Kasumi-1 (cell line): Measurements from ENCODE around the gene CD22.
"Not testable (repeated sequence)": the region's sequence is repeated elsewhere in the genome, so short reads cannot be mapped to it uniquely, and the experiment has no call there.

Experiments used
- DNase-seq, 2 experiments: peaks; one replicate each; lab custom pipeline; 2025; lab: John Stamatoyannopoulos, UW

CD22 gene

GRCh38 chr19:35359395-35359794 lies 30.4 kb downstream of the CD22 start:
- not testable (repeated sequence) for DNase-seq

DNA sequence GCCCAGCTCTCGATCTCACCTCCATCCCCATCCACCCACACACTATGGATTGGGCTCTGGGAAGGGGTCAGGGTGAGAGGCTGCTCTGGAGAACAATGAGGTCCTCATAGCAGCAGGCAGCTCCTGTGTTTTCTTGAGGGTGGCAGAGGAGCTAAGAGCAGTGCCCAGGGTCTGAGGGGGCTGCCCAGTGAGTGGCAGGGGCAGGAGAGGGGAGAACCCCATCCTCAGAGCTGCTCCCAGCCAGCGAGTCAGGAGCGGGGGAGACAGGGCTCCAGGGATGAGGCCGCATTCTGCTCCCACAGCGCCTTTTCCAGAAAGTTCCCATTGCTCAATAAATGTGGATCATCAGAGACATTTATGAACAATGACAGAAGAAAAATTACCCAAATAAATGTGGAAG lies 31.1 kb downstream of the CD22 start:
- DNase-seq: not testable (repeated sequence)

DNA sequence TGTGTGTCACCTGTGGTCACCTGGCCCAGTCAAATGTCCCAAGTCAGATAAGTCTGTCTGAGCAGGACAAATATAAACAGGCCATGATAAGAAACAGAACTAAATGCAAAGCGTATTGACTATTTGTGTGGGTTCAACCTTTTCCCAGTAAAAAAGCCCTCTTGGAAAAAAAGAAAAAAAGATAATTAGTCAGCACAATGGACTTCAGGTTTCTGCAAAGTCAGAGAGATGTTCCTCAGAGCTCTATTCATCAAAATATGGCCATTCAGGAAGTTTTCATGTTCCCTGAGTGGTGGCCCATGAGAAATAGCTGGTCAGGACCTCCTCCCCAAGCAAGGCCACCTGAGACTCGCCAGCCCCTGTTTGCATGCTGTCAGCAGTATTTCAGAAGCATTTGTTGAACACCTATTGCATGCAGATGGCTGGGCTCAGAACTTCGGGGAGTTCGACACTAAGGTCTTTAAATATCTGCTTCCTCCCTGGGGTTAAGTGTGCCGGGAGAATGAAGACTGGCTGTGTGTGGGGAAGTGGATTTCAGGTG lies 32.0 kb downstream of the CD22 start:
- no peak for DNase-seq

DNA sequence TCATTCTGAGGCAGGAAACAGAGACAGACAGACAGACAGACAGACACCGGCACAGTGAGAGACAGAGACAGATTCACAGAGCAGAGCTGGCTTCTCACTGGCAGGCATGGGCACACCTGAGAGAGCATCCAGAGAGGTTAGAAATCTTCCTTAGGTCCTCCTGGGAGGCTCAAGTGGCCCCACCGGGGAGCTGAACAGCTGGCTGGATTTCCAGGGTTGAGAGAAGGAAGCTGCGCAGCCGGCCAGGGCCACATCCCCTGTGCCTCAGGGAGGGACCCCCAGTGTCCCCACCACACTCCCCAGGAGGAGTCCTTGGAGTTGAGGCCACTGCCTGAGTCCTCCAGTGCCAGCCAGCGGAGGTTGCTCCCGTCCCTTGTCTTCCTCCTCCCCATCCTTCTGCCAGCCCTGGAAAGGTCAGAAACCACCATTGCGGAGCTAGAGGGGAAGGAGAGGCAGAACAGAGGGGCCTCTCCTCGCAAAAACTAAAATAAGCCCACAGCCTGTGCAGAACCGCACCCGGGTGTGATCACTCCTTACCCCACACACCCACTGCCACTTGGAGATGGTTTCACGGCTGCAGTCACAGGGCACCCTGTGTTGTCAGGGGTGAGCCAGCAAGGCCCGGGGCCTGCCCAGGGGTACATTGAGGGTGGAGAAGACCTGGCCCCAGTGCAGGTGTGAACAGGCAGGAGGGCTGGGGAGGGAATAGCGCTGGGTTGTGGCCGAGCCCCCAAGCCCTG lies 33.4 kb downstream of the CD22 start:
- DNase-seq: no peak

- DNase-seq: no peak
Measured at GRCh38 chr19:35363001-35363590, 34.1 kb downstream of the CD22 start.

- no peak for DNase-seq
Measured at GRCh38 chr19:35363711-35364425, 34.9 kb downstream of the CD22 start.

GRCh38 chr19:35365303-35365702 lies 36.3 kb downstream of the CD22 start:
- DNase-seq: no peak

- DNase-seq: no peak
Measured at GRCh38 chr19:35368378-35368777, 39.4 kb downstream of the CD22 start.

DNA sequence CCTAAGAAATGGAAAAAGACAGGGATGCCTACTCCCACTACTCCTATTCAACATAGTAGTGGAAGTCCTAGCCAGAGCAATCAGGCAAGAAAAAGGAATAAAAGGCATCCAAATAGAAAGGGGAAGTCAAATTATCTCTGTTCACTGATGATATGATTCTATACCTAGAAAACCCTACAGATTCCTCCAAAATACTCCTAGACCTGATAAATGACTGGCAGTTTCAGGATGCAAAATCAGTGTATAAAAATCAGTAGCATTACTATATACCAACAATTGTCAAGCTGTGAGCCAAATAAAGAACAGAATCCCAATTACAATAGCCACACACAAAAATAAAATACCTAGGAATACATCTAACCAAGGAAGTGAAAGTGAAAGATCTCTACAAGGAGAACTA lies 40.5 kb downstream of the CD22 start:
- no peak for DNase-seq

DNA sequence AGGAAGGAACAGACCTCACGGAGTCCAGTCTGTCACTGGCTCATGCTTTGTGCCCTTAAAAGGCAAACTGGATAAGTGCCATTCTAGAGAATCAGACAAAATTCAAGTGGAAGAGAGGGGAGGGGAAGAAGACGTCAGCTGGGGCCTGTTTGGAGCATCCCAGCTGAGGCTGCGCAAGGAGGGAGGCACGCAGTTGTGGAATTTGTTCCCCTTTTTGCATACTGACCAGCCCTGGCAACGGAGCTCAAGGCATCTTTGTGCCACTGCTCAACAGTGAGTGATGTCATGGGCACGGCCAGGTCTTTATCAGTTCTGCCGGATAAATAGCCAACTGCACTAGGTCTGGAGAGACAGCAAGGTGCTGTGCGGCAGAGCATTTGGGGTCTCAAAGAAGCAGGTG lies 41.7 kb downstream of the CD22 start, which contains the start of gene GPR42:
Gene GPR42, plus strand, starts transcription at position 347 of the 400 bp plus-strand sequence. CDS start 292 bp downstream, outside the sequence.
- no peak for DNase-seq

DNA sequence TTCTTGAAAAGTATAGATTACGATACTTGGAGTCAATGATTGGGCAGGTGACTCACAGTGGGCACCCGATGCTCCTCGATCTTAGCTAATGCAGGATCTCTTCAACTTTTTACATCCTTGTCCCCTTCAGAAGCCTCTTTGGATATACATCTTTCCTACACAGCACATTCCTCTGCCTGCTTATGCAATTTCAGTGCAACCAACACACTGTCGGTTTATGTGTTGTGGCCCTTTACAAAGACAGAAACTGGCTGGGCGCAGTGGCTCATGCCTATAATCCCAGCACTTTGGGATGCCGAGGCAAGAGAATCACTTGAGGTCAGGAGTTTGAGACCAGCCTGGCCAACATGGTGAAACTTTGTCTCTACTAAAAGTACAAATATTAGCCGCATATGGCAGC lies 44.5 kb downstream of the CD22 start:
- no peak for DNase-seq

- DNase-seq: not testable (repeated sequence)
Measured at GRCh38 chr19:35374031-35374430, 45.0 kb downstream of the CD22 start.

- no peak for DNase-seq
Measured at GRCh38 chr19:35375505-35376307, 46.7 kb downstream of the CD22 start.

DNA sequence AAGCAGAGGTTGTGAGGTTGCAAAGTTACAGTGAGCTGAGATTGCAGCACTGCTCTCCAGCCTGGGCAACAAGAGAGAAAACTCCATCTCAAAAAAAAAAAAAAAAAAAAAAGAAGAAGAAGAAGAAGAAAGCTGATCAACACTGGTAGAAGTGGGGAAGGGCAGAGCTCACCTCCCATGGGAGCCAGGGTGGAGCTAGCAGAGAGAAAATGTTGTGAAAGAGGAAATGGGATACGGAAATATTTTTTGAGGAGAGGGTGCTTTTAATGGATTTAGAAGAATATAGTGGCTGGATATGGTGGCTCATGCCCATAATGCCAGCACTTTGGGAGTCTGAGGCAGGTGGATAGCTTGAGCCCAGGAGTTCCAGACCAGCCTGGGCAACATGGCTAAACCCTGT lies 48.7 kb downstream of the CD22 start:
- DNase-seq: no peak

DNA sequence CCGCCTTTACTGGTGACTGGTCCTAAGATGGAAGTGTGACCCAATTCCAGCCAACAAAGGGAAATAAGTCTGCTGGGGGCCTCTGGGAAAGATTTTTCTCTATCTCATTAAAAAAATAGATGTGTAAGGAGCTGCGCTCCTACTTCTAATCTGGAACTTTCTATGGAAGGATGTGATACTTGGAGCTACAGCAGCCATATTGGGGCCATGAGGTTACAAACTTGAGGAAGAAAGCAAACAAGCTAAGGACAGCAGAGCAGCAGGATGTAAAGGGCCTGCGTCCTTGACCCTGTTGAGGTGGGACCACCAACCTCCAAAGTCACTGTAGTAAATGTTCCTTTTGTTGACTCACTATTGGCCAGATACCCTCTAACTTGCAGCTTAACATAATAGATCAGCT lies 49.4 kb downstream of the CD22 start:
- no peak for DNase-seq

GRCh38 chr19:35379545-35379944 lies 50.6 kb downstream of the CD22 start:
- DNase-seq: not testable (repeated sequence)

DNA sequence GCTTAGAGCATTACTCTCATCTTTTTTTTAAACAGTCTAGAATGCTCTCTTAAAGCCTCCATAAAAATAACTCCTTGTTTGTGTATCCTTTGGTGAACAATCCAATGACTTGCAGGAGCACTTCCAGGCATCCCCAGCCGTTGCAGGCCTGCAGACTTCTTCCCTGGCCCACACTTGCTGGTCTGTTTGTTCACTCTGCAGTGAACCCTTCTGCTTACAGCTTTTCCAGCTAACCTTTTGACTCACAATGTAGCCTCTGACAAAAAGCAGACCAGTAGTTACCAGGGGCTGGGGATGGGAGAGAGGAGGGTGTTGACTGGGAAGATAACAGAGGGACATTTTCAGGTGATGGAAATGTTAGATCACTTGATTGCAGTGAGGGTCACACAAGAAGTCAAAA lies 51.0 kb downstream of the CD22 start:
- DNase-seq: no peak

GRCh38 chr19:35380450-35381124 lies 51.6 kb downstream of the CD22 start:
- DNase-seq: no peak

- no peak for DNase-seq
Measured at GRCh38 chr19:35381318-35381717, 52.3 kb downstream of the CD22 start.

DNA sequence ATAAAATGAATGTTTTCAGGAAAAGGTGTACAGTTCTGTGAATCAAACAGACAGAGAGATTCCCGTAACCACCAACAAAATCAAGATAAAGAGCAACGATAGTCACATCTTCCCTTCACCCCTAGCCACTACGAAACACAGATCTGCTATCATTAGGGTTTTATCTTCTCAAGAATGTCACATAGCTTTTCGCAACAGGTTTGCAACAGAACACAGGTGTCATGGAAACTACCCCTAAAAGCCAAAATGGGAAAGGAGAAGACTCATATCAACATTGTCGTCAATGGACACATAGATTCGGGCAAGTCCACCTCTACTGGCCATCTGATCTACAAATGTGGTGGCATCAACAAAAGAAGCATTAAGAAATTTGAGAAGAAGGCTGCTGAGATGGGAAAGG lies 52.9 kb downstream of the CD22 start:
- no peak for DNase-seq

GRCh38 chr19:35383536-35383935 lies 54.5 kb downstream of the CD22 start:
- DNase-seq: no peak
